ENCODE measurements around the gene GPATCH2.

- TF ChIP-seq, protein P1, sequence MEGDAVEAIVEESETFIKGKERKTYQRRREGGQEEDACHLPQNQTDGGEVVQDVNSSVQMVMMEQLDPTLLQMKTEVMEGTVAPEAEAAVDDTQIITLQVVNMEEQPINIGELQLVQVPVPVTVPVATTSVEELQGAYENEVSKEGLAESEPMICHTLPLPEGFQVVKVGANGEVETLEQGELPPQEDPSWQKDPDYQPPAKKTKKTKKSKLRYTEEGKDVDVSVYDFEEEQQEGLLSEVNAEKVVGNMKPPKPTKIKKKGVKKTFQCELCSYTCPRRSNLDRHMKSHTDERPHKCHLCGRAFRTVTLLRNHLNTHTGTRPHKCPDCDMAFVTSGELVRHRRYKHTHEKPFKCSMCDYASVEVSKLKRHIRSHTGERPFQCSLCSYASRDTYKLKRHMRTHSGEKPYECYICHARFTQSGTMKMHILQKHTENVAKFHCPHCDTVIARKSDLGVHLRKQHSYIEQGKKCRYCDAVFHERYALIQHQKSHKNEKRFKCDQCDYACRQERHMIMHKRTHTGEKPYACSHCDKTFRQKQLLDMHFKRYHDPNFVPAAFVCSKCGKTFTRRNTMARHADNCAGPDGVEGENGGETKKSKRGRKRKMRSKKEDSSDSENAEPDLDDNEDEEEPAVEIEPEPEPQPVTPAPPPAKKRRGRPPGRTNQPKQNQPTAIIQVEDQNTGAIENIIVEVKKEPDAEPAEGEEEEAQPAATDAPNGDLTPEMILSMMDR (IDR thresholded peaks at IDR 0.05): no peak
- TF ChIP-seq POLR2A (IDR thresholded peaks at IDR 0.05) (no peak), EP300 (IDR thresholded peaks at IDR 0.05) (no peak)
Observed at GRCh38 chr1:217462159-217462558, 168.7 kb downstream of the GPATCH2 start.

All from suprapubic skin (tissue), 3 donors.